Natural killer cell (primary cell): ENCODE measurements around the gene ARAP3. TPM values are rescaled to one million over a fixed set of nuclear protein-coding genes. Genes with fewer than 3 reads are reported as not detected.

Experiments used
- ATAC-seq, 3 donors: fragments of 150-1000 bp in 2 of 3; fragments of 200-7000 bp in 1 of 3; cut with Tn5 transposase; 1 replicate in 1 of 3; 2 replicates in 2 of 3; pipeline ENCODE4 v1.10.0; 2021; ENCODE audit warnings: mild to moderate bottlenecking in 2 of 3, moderate library complexity in 2 of 3
- DNase-seq, 2 donors: peaks; one replicate each; pipeline versions ENCODE4 v3.0.0 to v3.0.0-alpha.2; 2013 to 2021; ENCODE audit warnings: mixed read lengths in 1 of 2
- H3K27ac ChIP-seq: one replicate; pipeline ENCODE4 v1.5.1; 2013; ENCODE audit warnings: mild to moderate bottlenecking, low read length
- H3K27me3 ChIP-seq: one replicate; pipeline ENCODE4 v1.6.1; 2013; ENCODE audit warnings: low read length; ENCODE audit not compliant: control insufficient read depth, insufficient read depth
- H3K36me3 ChIP-seq: one replicate; pipeline ENCODE4 v1.6.1; 2013; ENCODE audit warnings: low read length; ENCODE audit not compliant: control insufficient read depth, insufficient read depth
- H3K4me1 ChIP-seq: one replicate; pipeline ENCODE4 v1.6.1; 2013; ENCODE audit warnings: low read length; ENCODE audit not compliant: control insufficient read depth, insufficient read depth
- H3K4me3 ChIP-seq: one replicate; pipeline ENCODE4 v1.5.1; 2013; ENCODE audit warnings: low read length
- H3K9me3 ChIP-seq: one replicate; pipeline ENCODE4 v1.6.1; 2013; ENCODE audit warnings: low read length; ENCODE audit not compliant: control insufficient read depth, insufficient read depth
- H3K27ac Mint-ChIP-seq, 2 donors: one replicate each; pipeline ENCODE4 v1.8.0; 2022; ENCODE audit warnings: mild to moderate bottlenecking in 2 of 2, mixed read lengths in 2 of 2, moderate library complexity in 1 of 2
- H3K27me3 Mint-ChIP-seq, 2 donors: one replicate each; pipeline ENCODE4 v1.8.0; 2022; ENCODE audit warnings: low read depth in 2 of 2, mixed read lengths in 2 of 2
- H3K36me3 Mint-ChIP-seq: one replicate; pipeline ENCODE4 v1.8.0; 2022; ENCODE audit warnings: mixed read lengths
- H3K4me1 Mint-ChIP-seq, 2 donors: one replicate each; pipeline ENCODE4 v1.8.0; 2022; ENCODE audit warnings: mixed read lengths in 2 of 2
- H3K4me3 Mint-ChIP-seq: one replicate; pipeline ENCODE4 v1.8.0; 2022; ENCODE audit warnings: mild to moderate bottlenecking, moderate library complexity, mixed read lengths
- H3K9me3 Mint-ChIP-seq, 2 donors: one replicate each; pipeline ENCODE4 v1.8.0; 2022; ENCODE audit warnings: mixed read lengths in 2 of 2
- WGBS: methylation state at CpG from one replicate; pipeline ENCODE4 v1.1.7; 2013; ENCODE audit warnings: missing lambda C conversion rate; ENCODE audit not compliant: insufficient coverage; 5-methylcytosine and 5-hydroxymethylcytosine counted together
- intact Hi-C: fragments of 100-400 bp; cut with micrococcal nuclease; formaldehyde crosslinking; loops from one replicate; pipeline ENCODE4 v1.14.2; 2022
- total RNA-seq, 4 donors: library from RNA; stranded (reverse); fragments of 120-200 nt in 1 of 4; gene quantifications; one replicate each; pipeline versions ENCODE4 v1.2.3 to v1.2.4, GENCODE V29; 2013 to 2022
- TF ChIP-seq, protein P1 (sequence below): fragments of 200-600 bp; IDR thresholded peaks from one replicate; pipeline ENCODE4 v1.8.0; 2022; ENCODE audit warnings: antibody characterized with exemption

ARAP3 gene
- total RNA-seq, 3 donors from 2014 or later (not counting 1 experiment from before 2014, with no cell fraction given) = 13.9 to 25.2 (median 19.6) TPM

DNA sequence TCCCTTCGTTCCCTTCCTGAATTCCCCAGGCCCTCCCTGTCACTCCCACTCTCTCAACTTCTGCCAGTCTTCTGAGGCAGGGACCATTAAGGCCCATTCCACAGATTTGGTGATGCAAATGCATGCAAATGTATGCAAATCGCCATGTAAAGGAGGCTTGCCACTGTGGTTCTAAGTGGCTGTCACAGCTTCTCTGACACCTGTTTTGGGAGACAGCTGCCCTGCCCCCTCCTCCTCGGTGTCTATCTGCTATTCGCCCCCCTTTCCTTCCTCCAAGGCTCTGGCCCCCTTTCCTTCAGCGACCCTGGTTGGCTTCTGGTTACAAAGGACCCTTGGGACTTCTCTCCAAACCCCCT lies 10.5 kb upstream of the ARAP3 start:
- peaks cover 13 to 15% of the 10 kb centered on the region in 2 donors for H3K4me1 Mint-ChIP-seq
- WGBS = 36% methylated on average over 5 of the region's 5 CpGs
- Histone ChIP-seq H3K4me3 (no peak overlapping the region), H3K36me3 (no peaks in the 10 kb centered on the region), H3K27me3 (no peaks in the 10 kb centered on the region), H3K4me1 (peaks cover 22% of the 10 kb centered on the region), H3K9me3 (no peaks in the 10 kb centered on the region), H3K27ac (no peak overlapping the region)
- peak in 1 of 3 donors; percentile 8 for ATAC-seq
- H3K36me3 Mint-ChIP-seq = no peaks in the 10 kb centered on the region
- peak overlapping the region; percentile 42 for H3K4me3 Mint-ChIP-seq
- intact Hi-C loops = loop anchor here (1.0 to 5.0 kb wide), 5 partner anchors 186 to 452 kb away; partner anchors contain the start of genes PCDH1 and RNF14
- H3K27me3 Mint-ChIP-seq = peaks cover 6 to 16% of the 10 kb centered on the region in 2 donors
- H3K27ac Mint-ChIP-seq = peak overlapping the region in 1 of 2 donors; percentile 83
- TF ChIP-seq, protein P1, sequence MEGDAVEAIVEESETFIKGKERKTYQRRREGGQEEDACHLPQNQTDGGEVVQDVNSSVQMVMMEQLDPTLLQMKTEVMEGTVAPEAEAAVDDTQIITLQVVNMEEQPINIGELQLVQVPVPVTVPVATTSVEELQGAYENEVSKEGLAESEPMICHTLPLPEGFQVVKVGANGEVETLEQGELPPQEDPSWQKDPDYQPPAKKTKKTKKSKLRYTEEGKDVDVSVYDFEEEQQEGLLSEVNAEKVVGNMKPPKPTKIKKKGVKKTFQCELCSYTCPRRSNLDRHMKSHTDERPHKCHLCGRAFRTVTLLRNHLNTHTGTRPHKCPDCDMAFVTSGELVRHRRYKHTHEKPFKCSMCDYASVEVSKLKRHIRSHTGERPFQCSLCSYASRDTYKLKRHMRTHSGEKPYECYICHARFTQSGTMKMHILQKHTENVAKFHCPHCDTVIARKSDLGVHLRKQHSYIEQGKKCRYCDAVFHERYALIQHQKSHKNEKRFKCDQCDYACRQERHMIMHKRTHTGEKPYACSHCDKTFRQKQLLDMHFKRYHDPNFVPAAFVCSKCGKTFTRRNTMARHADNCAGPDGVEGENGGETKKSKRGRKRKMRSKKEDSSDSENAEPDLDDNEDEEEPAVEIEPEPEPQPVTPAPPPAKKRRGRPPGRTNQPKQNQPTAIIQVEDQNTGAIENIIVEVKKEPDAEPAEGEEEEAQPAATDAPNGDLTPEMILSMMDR = no peak
- peak in 1 of 2 donors; percentile 29 for DNase-seq
- no peaks in the 10 kb centered on the region for H3K9me3 Mint-ChIP-seq

DNA sequence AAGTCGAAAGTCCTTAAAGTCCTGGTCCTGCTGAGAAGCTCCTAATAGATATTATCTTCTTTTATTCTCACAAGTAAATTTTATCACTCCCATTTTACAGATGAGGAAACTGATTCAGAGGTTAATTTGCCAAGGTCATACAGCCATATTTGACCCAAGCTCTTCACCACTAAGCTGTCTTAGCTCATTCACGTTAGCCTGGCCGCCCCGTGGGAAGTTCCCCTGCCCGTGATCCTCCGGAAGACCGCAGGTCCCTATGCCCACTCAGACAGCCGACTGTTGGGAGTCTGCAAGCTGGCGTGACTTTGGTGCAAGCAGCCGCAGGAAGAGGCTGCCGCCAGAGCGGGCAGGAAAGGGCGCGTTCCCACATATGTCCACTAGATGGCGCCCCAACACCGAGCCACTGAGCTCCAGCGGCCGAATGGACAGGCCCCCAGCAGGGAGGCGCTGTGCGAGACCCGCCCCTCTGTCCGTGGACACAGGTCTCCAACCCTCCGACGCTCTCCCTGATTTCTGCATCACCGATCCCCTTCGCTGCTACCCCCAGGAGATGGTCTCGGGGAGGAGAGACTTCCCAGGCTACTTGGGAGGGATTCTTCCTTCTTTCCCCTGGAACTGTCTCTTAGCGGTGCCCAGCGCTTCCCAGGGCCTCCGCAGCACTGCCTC lies 10.0 kb upstream of the ARAP3 start:
- peaks cover 3 to 11% of the 10 kb centered on the region in 2 donors for H3K27me3 Mint-ChIP-seq
- Histone ChIP-seq H3K36me3 (no peaks in the 10 kb centered on the region), H3K4me3 (no peak overlapping the region), H3K4me1 (peaks cover 22% of the 10 kb centered on the region), H3K27ac (no peak overlapping the region), H3K27me3 (no peaks in the 10 kb centered on the region), H3K9me3 (no peaks in the 10 kb centered on the region)
- H3K36me3 Mint-ChIP-seq = no peaks in the 10 kb centered on the region
- peak overlapping the region; percentile 42 for H3K4me3 Mint-ChIP-seq
- peak overlapping the region in 1 of 2 donors; percentile 83 for H3K27ac Mint-ChIP-seq
- H3K4me1 Mint-ChIP-seq = peaks cover 13 to 15% of the 10 kb centered on the region in 2 donors
- ATAC-seq = peak; percentile 95 to 99 (median 99)
- TF ChIP-seq, protein P1 = peak; percentile 95
- no peaks in the 10 kb centered on the region for H3K9me3 Mint-ChIP-seq
- intact Hi-C loops = loop anchor here (1.0 to 5.0 kb wide), 5 partner anchors 187 to 453 kb away; partner anchors contain the start of genes PCDH1 and RNF14
- DNase-seq = peak; percentile 88 to 89
- WGBS = 5% methylated on average over 30 of the region's 30 CpGs

DNA sequence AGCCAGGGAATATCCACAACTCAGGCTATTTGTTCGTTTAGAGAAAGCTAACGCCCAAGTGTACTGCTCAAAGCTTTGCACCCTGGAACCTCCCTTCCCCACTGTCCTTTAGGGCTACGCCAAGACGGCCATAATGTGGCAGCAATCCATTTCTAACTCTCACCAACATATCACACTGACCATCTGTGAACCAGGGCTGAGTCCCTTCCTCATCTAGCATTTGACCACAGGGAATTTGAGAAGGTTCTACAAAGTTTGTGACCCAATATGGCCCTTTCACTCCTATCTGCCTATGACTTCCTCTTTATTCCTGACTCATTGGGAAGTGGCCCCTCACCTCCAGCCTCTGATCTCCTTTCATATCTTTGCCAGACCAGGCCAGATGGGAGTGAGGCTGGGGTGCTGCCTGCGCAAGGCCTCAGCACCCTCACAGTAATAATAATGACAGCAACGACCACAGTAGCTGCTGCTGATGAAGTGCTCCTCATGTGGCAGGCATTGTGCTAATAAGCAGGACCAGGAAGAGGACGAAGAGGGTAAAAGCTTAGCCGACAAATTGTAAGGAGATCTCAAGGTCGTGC lies 9.3 kb upstream of the ARAP3 start:
- peaks cover 3 to 11% of the 10 kb centered on the region in 2 donors for H3K27me3 Mint-ChIP-seq
- H3K9me3 Mint-ChIP-seq = no peaks in the 10 kb centered on the region
- intact Hi-C loops = loop anchor here (5.0 kb wide), 1 partner anchor 326 kb away; no protein-coding TSS in a partner anchor
- no peaks in the 10 kb centered on the region for H3K9me3 ChIP-seq
- peak overlapping the region in 1 of 2 donors; percentile 83 for H3K27ac Mint-ChIP-seq
- peaks cover 22% of the 10 kb centered on the region for H3K4me1 ChIP-seq
- no peak overlapping the region for H3K27ac ChIP-seq
- ATAC-seq = no peak
- DNase-seq = no peak
- H3K4me3 ChIP-seq = no peak overlapping the region
- H3K27me3 ChIP-seq = no peaks in the 10 kb centered on the region
- no peak overlapping the region for H3K4me3 Mint-ChIP-seq
- WGBS = 77% methylated on average over 9 of the region's 9 CpGs
- H3K36me3 Mint-ChIP-seq = no peaks in the 10 kb centered on the region
- TF ChIP-seq, protein P1 = no peak
- peaks cover 13 to 15% of the 10 kb centered on the region in 2 donors for H3K4me1 Mint-ChIP-seq
- H3K36me3 ChIP-seq = no peaks in the 10 kb centered on the region
